Measurements from ENCODE around the gene GDPD5. TPM values are rescaled to one million over a fixed set of nuclear protein-coding genes. Genes with fewer than 3 reads are reported as not detected.

The GDPD5 gene
- total and polyA plus RNA-seq, 2 donors (not counting 3 experiments of a cell fraction or from before 2014, with no cell fraction given), result 60.2 to 79.2 TPM

GRCh38 chr11:75502138-75502537, 23.6 kb downstream of the GDPD5 start:
- no peak overlapping the region for H3K27ac ChIP-seq (ENCODE audit: insufficient read depth, low read depth, low read length)
- dilution Hi-C loops (cut with MboI; ENCODE audit: extremely low pct_ligation_motif_present, low sequenced_read_pairs), result no loop called here
- FAIRE-seq (no peak), DNase-seq (ENCODE audit: low read depth, low spot score) (no peak)
- intact Hi-C loops (cut with micrococcal nuclease), result no loop called here
- peaks cover 11% of the 10 kb centered on the region for H3K4me1 ChIP-seq (ENCODE audit: control insufficient read depth, extremely low read depth, insufficient read depth, low read length)
- POLR2A ChIA-PET, result no interaction called here
- H3K9me3 ChIP-seq (replicated peaks; ENCODE audit: control insufficient read depth, insufficient read depth, low read length), result no peaks in the 10 kb centered on the region
- H3K9ac ChIP-seq (replicated peaks; ENCODE audit: extremely low read depth, insufficient read depth, low read length), result no peak overlapping the region
- H3K9me1 ChIP-seq (replicated peaks; ENCODE audit: control insufficient read depth, extremely low read depth, insufficient read depth, low read length), result no peaks in the 10 kb centered on the region
- TF ChIP-seq POLR2AphosphoS5 (IDR thresholded peaks at IDR 0.05; ENCODE audit: insufficient read depth, low read depth, low read length), result no peak
- no peak overlapping the region for H2AFZ ChIP-seq (ENCODE audit: low read depth, low read length)
- H3K4me2 ChIP-seq (ENCODE audit: insufficient read depth, low read length), result no peak overlapping the region
- H3K27me3 ChIP-seq (ENCODE audit: control insufficient read depth in 2 of 2, insufficient read depth in 2 of 2, low read length in 2 of 2), result no peaks in the 10 kb centered on the region
- H3K36me3 ChIP-seq (ENCODE audit: control insufficient read depth in 2 of 2, extremely low read depth in 1 of 2, insufficient read depth in 2 of 2, low read length in 2 of 2), result peaks cover 0 to 5% of the 10 kb centered on the region in 2 experiments
- no peak overlapping the region for H3K4me3 ChIP-seq (replicated peaks in 1 of 3; ENCODE audit: insufficient read depth in 1 of 3, low read depth in 1 of 3, low read length in 3 of 3)
- no peaks in the 10 kb centered on the region for H3K79me2 ChIP-seq (ENCODE audit: control insufficient read depth, insufficient read depth, low read length)
- no TSS peak for BruUV-seq (replicated peaks)
- H4K20me1 ChIP-seq (replicated peaks; ENCODE audit: control insufficient read depth, extremely low read depth, insufficient read depth, low read length), result no peaks in the 10 kb centered on the region
- CTCF ChIA-PET, result interaction anchor here (0.8 to 2.0 kb wide), 7 partner anchors 9 to 51 kb away, joined by 3 to 7 read pairs (median 3); no protein-coding TSS in a partner anchor

- ChIA-PET POLR2A (no interaction called here), CTCF (no interaction called here)
- dilution Hi-C loops (cut with MboI; ENCODE audit: extremely low pct_ligation_motif_present, low sequenced_read_pairs), result no loop called here
- Histone ChIP-seq H3K9me3 (replicated peaks; ENCODE audit: control insufficient read depth, insufficient read depth, low read length) (no peaks in the 10 kb centered on the region), H2AFZ (ENCODE audit: low read depth, low read length) (no peak overlapping the region), H3K9me1 (replicated peaks; ENCODE audit: control insufficient read depth, extremely low read depth, insufficient read depth, low read length) (no peaks in the 10 kb centered on the region), H3K4me2 (ENCODE audit: insufficient read depth, low read length) (no peak overlapping the region), H3K27me3 (ENCODE audit: control insufficient read depth in 2 of 2, insufficient read depth in 2 of 2, low read length in 2 of 2) (no peaks in the 10 kb centered on the region), H3K4me3 (replicated peaks in 1 of 3; ENCODE audit: insufficient read depth in 1 of 3, low read depth in 1 of 3, low read length in 3 of 3) (no peak overlapping the region), H3K36me3 (ENCODE audit: control insufficient read depth in 2 of 2, extremely low read depth in 1 of 2, insufficient read depth in 2 of 2, low read length in 2 of 2) (no peaks in the 10 kb centered on the region), H3K79me2 (ENCODE audit: control insufficient read depth, insufficient read depth, low read length) (no peaks in the 10 kb centered on the region), H3K9ac (replicated peaks; ENCODE audit: extremely low read depth, insufficient read depth, low read length) (no peak overlapping the region), H3K27ac (ENCODE audit: insufficient read depth, low read depth, low read length) (no peak overlapping the region), H3K4me1 (ENCODE audit: control insufficient read depth, extremely low read depth, insufficient read depth, low read length) (peaks cover 19% of the 10 kb centered on the region), H4K20me1 (replicated peaks; ENCODE audit: control insufficient read depth, extremely low read depth, insufficient read depth, low read length) (no peaks in the 10 kb centered on the region)
- TF ChIP-seq EZH2 (IDR thresholded peaks at IDR 0.05; ENCODE audit: borderline replicate concordance, low read depth, low read length, severe bottlenecking) (no peak), FOS (IDR thresholded peaks at IDR 0.05; ENCODE audit: borderline replicate concordance, insufficient read depth, low read length) (no peak), JUN (IDR thresholded peaks at IDR 0.05; ENCODE audit: borderline replicate concordance, insufficient read depth, insufficient read length, low read depth) (no peak), POLR2A (IDR thresholded peaks at IDR 0.05; ENCODE audit: low read depth, low read length) (no peak), CTCF (IDR thresholded peaks at IDR 0.05; ENCODE audit: extremely low read depth in 1 of 2, insufficient read depth in 1 of 2, low read depth in 1 of 2, low read length in 2 of 2) (no peak), POLR2AphosphoS5 (IDR thresholded peaks at IDR 0.05; ENCODE audit: insufficient read depth, low read depth, low read length) (no peak), MYC (IDR thresholded peaks at IDR 0.05; ENCODE audit: low read depth, low read length) (no peak), MAX (IDR thresholded peaks at IDR 0.05; ENCODE audit: insufficient read depth, insufficient read length) (no peak), GATA2 (IDR thresholded peaks at IDR 0.05; ENCODE audit: insufficient read depth, insufficient read length, low read depth, low read length) (no peak)
- BruUV-seq (replicated peaks), result no TSS peak
- intact Hi-C loops (cut with micrococcal nuclease), result no loop called here
- DNase-seq (ENCODE audit: low read depth, low spot score) (no peak), FAIRE-seq (no peak)
Observed at GRCh38 chr11:75500742-75501141, 25.0 kb downstream of the GDPD5 start.

Measured in endothelial cell of umbilical vein (primary cell).